ENCODE data around the gene RFPL1.
"Not testable (repeated sequence)": the region's sequence is repeated elsewhere in the genome, so short reads cannot be mapped to it uniquely, and the experiment has no call there.

RFPL1 gene

GRCh38 chr22:29438283-29438682, at the start of gene RFPL1:
Gene RFPL1, plus strand, starts transcription at chr22:29438583.
- not testable (repeated sequence) for H3K27ac ChIP-seq

GRCh38 chr22:29388759-29389090, 49.7 kb upstream of the RFPL1 start:
- Histone ChIP-seq H3K4me3 (peak overlapping the region; percentile 68 to 87 (median 79)), H3K27ac (peak overlapping the region in 20 of 21 experiments; percentile 16 to 95 (median 84))

More at GRCh38 chr22:29438283-29438682, at the start of gene RFPL1:
- H3K4me3 ChIP-seq = not testable (repeated sequence)

GRCh38 chr22:29390270-29390669, 48.1 kb upstream of the RFPL1 start:
- H3K4me3 ChIP-seq = no peak overlapping the region

GRCh38 chr22:29391546-29391945, 46.8 kb upstream of the RFPL1 start:
- H3K4me3 ChIP-seq = no peak overlapping the region
- no peak overlapping the region for H3K27ac ChIP-seq

More at GRCh38 chr22:29390270-29390669, 48.1 kb upstream of the RFPL1 start:
- H3K27ac ChIP-seq = no peak overlapping the region

DNA sequence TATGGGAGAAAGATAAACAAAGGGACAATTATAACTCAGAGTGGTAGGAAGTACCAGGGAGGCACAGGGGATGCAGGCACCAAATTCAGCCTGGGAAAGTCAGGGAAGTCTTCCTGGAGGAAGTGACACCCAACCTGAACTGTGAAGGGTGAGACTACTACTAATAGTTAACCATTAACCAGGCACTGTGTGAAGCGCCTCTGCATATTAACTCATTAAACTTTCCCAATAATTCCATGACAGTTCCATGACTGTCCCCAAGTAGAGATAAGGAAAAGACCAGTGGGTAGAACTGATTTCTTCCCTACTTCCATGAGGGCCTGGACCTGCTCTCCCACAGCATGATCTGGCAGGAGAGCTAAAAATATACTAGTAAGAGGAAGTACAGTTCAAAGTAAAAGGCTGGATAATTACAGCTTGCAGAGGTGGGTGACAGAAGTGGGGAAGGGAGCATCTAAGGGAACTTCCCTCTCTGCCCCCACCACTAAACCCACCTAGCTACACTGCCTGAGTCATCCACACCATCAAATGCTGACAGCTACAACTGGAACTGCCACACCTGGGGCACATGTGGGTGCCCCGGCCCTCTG, 45.3 kb upstream of the RFPL1 start:
- H3K4me3 ChIP-seq = no peak overlapping the region
- no peak overlapping the region for H3K27ac ChIP-seq

DNA sequence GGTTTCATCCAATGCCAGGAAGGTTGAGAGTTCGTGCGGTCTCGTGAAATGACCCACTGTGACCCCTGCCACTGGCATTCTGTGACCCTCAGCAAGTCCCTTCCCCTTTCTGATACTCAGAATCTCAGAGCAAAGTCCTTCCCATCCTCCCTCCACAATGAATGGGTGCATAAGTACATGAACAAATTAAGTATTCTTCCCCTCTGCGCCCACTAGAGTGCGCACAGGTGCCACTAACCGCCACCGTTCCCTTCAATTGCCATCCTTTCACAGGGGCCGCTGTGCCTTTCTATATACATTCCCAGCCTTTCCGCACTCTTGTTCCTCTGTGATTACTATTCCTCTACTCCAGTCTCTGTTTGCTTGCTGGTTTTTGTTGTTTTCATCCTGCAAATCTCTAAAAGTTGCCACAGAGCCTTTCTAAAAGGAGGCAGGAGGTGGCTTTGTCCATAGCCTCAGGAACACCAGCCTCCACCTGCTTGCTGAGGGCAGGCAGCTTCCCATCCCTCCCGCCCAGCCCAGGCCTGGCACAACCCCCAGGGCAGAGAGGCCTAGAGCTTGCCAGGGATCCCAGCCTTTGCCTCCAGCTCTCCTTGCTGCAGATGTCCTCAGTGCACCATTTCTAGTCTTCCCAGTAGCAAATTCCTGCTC, 43.3 kb upstream of the RFPL1 start:
- Histone ChIP-seq H3K4me3 (no peak overlapping the region), H3K27ac (no peak overlapping the region)

DNA sequence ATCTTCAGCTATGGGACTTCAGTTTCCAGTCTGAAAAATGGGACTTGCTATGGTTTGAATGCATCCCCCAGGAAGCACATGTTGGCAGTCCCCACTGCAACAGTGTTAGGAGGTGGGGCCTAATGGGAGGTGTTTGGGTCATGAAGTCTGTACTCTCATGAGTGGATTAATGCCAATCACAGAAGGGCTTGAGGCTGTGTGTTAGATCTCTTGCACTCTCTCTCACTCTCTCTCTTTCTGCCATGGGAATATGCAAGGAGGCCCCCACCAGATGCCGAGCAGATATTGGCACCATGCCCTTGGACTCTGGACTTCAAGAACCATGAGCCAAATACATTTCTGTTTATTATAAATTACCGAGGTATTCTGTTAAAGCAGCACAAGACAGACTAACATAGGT, 42.3 kb upstream of the RFPL1 start:
- no peak overlapping the region for H3K27ac ChIP-seq
- no peak overlapping the region for H3K4me3 ChIP-seq

- H3K4me3 ChIP-seq = no peak overlapping the region
- no peak overlapping the region for H3K27ac ChIP-seq
Observed at GRCh38 chr22:29397791-29398190, 40.6 kb upstream of the RFPL1 start.

DNA sequence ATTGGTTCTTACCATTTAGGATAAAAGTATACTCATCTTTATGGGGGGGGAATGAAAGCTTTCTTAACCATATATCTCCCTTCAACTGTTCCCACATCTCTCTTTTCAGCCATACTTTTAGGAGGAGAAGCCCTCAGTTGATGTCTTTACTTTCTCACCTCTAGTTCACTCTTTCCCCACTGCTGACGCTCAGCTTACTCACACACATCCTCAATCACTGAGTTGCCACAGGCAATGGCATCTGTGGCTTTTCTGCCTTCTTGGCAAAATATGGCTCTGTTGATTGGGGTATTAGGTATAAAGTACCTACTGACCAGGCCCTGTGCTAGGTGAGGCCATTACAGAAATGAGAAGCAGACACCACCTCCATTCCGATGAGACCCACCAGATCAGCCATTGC, 37.8 kb upstream of the RFPL1 start:
- Histone ChIP-seq H3K4me3 (no peak overlapping the region), H3K27ac (no peak overlapping the region)

GRCh38 chr22:29401538-29401937, 36.8 kb upstream of the RFPL1 start:
- not testable (repeated sequence) for H3K4me3 ChIP-seq, H3K27ac ChIP-seq

GRCh38 chr22:29408940-29409339, 29.4 kb upstream of the RFPL1 start:
- no peak overlapping the region for H3K27ac ChIP-seq
- no peak overlapping the region for H3K4me3 ChIP-seq

- not testable (repeated sequence) for H3K27ac ChIP-seq, H3K4me3 ChIP-seq
Observed at GRCh38 chr22:29411569-29412211, 26.7 kb upstream of the RFPL1 start.

DNA sequence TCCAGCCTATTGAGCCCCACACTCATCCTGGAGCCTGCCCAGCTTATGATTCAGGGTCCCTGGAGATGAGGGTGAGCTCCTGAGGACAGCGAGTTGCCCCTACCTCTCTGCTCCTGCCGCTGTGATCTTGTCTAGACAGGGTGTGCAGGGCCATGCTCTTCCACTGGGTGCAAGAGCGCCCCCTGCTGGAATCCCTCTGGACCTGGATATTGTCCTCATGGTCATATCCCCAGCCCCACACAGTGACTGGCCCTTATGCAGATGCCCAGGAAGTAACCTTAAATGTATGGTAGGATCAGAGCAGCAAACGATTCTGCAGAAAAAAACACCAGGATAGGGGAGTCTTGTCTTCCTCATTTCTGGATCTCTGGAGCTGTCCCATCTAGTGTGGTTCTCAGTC, 25.6 kb upstream of the RFPL1 start:
- not testable (repeated sequence) for H3K4me3 ChIP-seq, H3K27ac ChIP-seq

GRCh38 chr22:29414951-29415591, 23.3 kb upstream of the RFPL1 start:
- H3K4me3 ChIP-seq = peak overlapping the region; percentile 33 to 50 (median 35)
- H3K27ac ChIP-seq = peak overlapping the region in 17 of 21 experiments; percentile 18 to 88 (median 66)

DNA sequence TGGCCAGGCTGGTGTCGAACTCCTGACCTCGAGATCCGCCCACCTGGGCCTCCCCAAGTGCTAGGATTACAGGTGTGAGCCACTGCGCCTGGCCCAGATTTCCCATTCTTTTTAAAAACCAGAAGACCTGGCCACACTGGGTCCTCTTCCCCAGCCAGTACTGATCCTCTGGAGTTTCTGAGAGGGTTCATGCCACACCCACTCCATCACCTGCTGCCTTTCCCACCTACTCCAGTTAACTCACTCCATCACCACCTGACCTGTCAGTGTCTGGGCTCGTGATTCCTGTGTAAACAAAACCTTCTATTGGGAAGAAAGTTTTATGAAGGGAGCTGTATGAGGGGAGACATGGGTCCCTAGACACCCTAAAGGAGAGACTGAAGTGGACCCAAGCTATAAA, 19.7 kb upstream of the RFPL1 start:
- not testable (repeated sequence) for H3K27ac ChIP-seq, H3K4me3 ChIP-seq

DNA sequence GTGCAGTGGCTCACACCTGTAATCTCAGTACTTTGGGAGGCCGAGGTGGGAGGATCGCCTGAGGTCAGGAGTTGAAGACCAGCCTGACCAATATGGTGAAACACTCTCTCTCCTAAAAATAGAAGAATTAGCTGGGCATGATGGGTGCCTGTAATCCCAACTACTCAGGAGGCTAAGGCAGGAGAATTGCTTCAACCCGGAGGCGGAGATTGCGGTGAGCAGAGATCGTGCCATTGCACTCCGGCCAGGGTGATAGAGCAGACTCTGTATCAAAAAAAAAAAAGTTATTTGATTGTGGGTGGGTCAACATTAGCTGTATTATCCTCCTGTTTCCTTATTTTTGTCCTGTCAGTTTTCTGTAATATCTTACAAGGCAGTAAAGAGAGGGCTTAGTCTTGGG, 11.9 kb upstream of the RFPL1 start:
- no peak overlapping the region for H3K27ac ChIP-seq
- no peak overlapping the region for H3K4me3 ChIP-seq

- Histone ChIP-seq H3K27ac (no peak overlapping the region), H3K4me3 (no peak overlapping the region)
Observed at GRCh38 chr22:29427176-29427760, 11.1 kb upstream of the RFPL1 start.

- Histone ChIP-seq H3K4me3 (no peak overlapping the region), H3K27ac (no peak overlapping the region)
Observed at GRCh38 chr22:29431986-29432385, 6.4 kb upstream of the RFPL1 start.

DNA sequence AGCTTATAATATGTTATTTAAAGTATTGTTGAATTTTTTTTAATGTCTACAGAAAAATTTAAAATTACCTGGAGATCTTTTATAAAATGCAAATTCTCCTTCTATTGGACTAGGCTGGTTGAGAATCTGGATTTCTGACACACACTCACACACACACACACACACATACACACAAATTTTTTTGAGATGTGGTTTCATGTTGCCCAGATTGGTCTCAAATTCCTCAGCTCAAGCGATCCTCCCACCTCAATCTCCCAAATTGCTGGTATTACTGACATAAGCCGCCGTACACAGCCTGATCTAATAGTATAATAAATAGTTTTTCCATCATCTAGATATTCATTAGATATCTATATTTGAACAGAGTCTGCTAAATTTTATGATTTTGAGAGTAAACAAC, 4.5 kb upstream of the RFPL1 start:
- H3K4me3 ChIP-seq = no peak overlapping the region
- H3K27ac ChIP-seq = no peak overlapping the region

- H3K4me3 ChIP-seq = no peak overlapping the region
Observed at GRCh38 chr22:29434288-29434687, 4.1 kb upstream of the RFPL1 start.

More at GRCh38 chr22:29434288-29434687, 4.1 kb upstream of the RFPL1 start:
- H3K27ac ChIP-seq = no peak overlapping the region

Data from skin epidermis (tissue), 12 donors.